ENCODE measurements around the gene TMEM255A. TPM values are rescaled to one million over a fixed set of nuclear protein-coding genes. Genes with fewer than 3 reads are reported as not detected.

The TMEM255A gene
- polyA plus RNA-seq, 1 of the 3 experiments (the other 2 are of a cell fraction) = 0.08 TPM

DNA sequence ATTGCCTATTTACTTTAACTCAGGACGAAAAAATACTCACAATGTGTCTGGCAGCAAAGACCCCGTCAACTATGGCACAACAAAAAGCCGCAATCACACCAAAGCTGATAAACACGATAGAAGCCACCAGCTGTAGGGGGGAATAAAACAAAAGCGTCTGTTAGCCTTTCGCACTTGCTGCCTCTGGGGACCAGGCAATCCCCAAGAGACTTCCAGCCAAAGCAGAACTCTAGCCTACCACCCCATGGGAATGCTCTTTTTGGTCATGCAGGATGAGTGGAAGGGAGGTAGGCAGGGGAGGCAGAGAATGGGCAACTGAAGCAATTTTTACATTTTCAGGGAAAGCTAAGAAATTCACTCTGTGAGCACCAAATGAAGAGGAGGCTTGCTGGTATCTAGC lies 20.1 kb downstream of the TMEM255A start:
- no peaks in the 10 kb centered on the region for H3K36me3 ChIP-seq (replicated peaks in 1 of 2; ENCODE audit: control insufficient read depth in 1 of 2, insufficient read depth in 2 of 2, low read length in 1 of 2)
- DNase-seq = no peak
- TF ChIP-seq RFX5 (IDR thresholded peaks at IDR 0.05; ENCODE audit: low read length) (no peak), RCOR1 (IDR thresholded peaks at IDR 0.05; ENCODE audit: low read length) (no peak), NRF1 (IDR thresholded peaks at IDR 0.05; ENCODE audit: low read depth, low read length) (no peak), RXRA (IDR thresholded peaks at IDR 0.05; ENCODE audit: borderline replicate concordance, low read depth) (no peak), FOXJ3 (CRISPR knock-in tag; IDR thresholded peaks at IDR 0.05) (no peak)
- no peak overlapping the region for H3K27ac ChIP-seq (ENCODE audit: low read depth in 2 of 2, low read length in 1 of 2)
- no peaks in the 10 kb centered on the region for H3K79me2 ChIP-seq (ENCODE audit: insufficient read depth)
- H3K4me3 ChIP-seq (ENCODE audit: low read depth in 2 of 2, low read length in 1 of 2) = no peak overlapping the region
- H3F3A ChIP-seq (replicated peaks; ENCODE audit: insufficient read depth) = no peaks in the 10 kb centered on the region
- H4K20me1 ChIP-seq (ENCODE audit: insufficient read depth) = no peaks in the 10 kb centered on the region
- no peak overlapping the region for H3K4me2 ChIP-seq
- H3K27me3 ChIP-seq (ENCODE audit: insufficient read depth) = no peaks in the 10 kb centered on the region; the same call in 1 of the 2 replicates
- CTCF ChIA-PET = interaction anchor here (1.4 kb wide), 1 partner anchor 18 kb away, joined by 3 read pairs; no protein-coding TSS in a partner anchor
- no peaks in the 10 kb centered on the region for H3K9me3 ChIP-seq
- POLR2A ChIA-PET = no interaction called here
- no peak overlapping the region for H2AFZ ChIP-seq (ENCODE audit: low read depth)
- H3K9ac ChIP-seq = no peak overlapping the region
- 32% methylated on average over 6 of the region's 6 CpGs for whole genome bisulfite sequencing (ENCODE audit: low lambda C conversion rate)
- no peaks in the 10 kb centered on the region for H3K9me2 ChIP-seq
- H3K4me1 ChIP-seq (ENCODE audit: control insufficient read depth in 1 of 2, insufficient read depth in 2 of 2, low read depth in 1 of 2, low read length in 1 of 2) = no peaks in the 10 kb centered on the region; a peak in 1 of 4 replicates

DNA sequence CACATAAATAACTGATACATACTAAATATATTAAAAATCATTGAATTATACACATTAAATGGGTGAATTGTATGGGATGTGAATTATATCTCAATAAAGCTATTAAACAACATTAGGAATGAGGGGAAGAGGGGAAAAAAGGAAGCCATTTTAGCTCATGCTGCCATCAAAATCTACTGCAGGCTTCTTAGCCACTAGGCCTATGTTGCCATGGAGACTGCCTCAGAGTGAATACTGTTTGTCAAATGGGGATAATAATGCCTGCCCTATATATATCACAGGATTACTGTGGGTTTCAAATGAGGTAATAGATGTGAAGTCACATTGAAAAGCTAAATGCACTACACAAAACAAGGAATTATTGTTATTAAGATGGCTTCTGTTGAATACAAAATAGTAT lies 21.2 kb downstream of the TMEM255A start:
- ChIA-PET CTCF (interaction anchor here (1.4 kb wide), 1 partner anchor 19 kb away, joined by 3 read pairs; no protein-coding TSS in a partner anchor), POLR2A (no interaction called here)
- H3K79me2 ChIP-seq (ENCODE audit: insufficient read depth) = no peaks in the 10 kb centered on the region
- H3K4me1 ChIP-seq (ENCODE audit: control insufficient read depth in 1 of 2, insufficient read depth in 2 of 2, low read depth in 1 of 2, low read length in 1 of 2) = no peaks in the 10 kb centered on the region; a peak in 1 of 4 replicates
- no peaks in the 10 kb centered on the region for H3K36me3 ChIP-seq (replicated peaks in 1 of 2; ENCODE audit: control insufficient read depth in 1 of 2, insufficient read depth in 2 of 2, low read length in 1 of 2)
- H3K4me2 ChIP-seq = no peak overlapping the region
- no peak overlapping the region for H3K9ac ChIP-seq
- TF ChIP-seq, protein P1, sequence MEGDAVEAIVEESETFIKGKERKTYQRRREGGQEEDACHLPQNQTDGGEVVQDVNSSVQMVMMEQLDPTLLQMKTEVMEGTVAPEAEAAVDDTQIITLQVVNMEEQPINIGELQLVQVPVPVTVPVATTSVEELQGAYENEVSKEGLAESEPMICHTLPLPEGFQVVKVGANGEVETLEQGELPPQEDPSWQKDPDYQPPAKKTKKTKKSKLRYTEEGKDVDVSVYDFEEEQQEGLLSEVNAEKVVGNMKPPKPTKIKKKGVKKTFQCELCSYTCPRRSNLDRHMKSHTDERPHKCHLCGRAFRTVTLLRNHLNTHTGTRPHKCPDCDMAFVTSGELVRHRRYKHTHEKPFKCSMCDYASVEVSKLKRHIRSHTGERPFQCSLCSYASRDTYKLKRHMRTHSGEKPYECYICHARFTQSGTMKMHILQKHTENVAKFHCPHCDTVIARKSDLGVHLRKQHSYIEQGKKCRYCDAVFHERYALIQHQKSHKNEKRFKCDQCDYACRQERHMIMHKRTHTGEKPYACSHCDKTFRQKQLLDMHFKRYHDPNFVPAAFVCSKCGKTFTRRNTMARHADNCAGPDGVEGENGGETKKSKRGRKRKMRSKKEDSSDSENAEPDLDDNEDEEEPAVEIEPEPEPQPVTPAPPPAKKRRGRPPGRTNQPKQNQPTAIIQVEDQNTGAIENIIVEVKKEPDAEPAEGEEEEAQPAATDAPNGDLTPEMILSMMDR (IDR thresholded peaks at IDR 0.05) = no peak
- TF ChIP-seq, protein P2, sequence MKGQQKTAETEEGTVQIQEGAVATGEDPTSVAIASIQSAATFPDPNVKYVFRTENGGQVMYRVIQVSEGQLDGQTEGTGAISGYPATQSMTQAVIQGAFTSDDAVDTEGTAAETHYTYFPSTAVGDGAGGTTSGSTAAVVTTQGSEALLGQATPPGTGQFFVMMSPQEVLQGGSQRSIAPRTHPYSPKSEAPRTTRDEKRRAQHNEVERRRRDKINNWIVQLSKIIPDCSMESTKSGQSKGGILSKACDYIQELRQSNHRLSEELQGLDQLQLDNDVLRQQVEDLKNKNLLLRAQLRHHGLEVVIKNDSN (IDR thresholded peaks at IDR 0.05; ENCODE audit: borderline replicate concordance, low read depth) = no peak
- TF ChIP-seq SMC3 (IDR thresholded peaks at IDR 0.05; ENCODE audit: low read depth, low read length) (no peak), MXI1 (IDR thresholded peaks at IDR 0.05; ENCODE audit: low read depth, low read length) (no peak), ELF1 (IDR thresholded peaks at IDR 0.05) (no peak)
- no peaks in the 10 kb centered on the region for H3F3A ChIP-seq (replicated peaks; ENCODE audit: insufficient read depth)
- H3K9me2 ChIP-seq = no peaks in the 10 kb centered on the region
- no peak overlapping the region for H2AFZ ChIP-seq (ENCODE audit: low read depth)
- no peaks in the 10 kb centered on the region for H4K20me1 ChIP-seq (ENCODE audit: insufficient read depth)
- no peaks in the 10 kb centered on the region for H3K9me3 ChIP-seq
- DNase-seq = no peak
- H3K4me3 ChIP-seq (ENCODE audit: low read depth in 2 of 2, low read length in 1 of 2) = no peak overlapping the region
- H3K27ac ChIP-seq (ENCODE audit: low read depth in 2 of 2, low read length in 1 of 2) = no peak overlapping the region
- no peaks in the 10 kb centered on the region; the same call in 1 of the 2 replicates for H3K27me3 ChIP-seq (ENCODE audit: insufficient read depth)
